GM21381 (cell line): ENCODE data around the gene ENOX1.

ENCODE experiments used
- ATAC-seq: cut with Tn5 transposase; IDR thresholded peaks from one replicate; pipeline ENCODE4 v1.9.1; 2021; ENCODE audit warnings: mild to moderate bottlenecking, moderate library complexity; ENCODE audit not compliant: unreplicated experiment

Gene ENOX1

GRCh38 chr13:43232144-43232872 is 554.5 kb downstream of the ENOX1 start:
- ATAC-seq = no peak

DNA sequence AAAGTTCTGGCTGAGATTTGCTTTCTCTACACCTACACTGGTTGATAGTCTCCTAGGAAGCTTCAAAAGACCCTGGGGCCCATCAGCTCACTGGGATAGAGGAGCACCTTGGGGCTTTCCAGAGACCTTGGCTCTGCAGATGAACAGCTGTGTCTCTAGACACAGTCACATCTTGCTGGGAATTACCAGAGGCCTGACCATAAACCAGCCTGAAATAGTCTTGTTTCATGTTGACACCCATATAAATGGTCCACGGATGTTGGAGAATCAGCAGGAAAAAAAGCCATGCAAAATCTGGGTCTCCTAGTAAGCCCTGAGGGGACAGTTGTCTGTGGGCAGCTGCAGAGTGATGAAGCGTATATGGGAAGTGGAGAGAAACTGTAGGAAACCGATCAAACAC is 555.8 kb downstream of the ENOX1 start:
- ATAC-seq = no peak

- no peak for ATAC-seq
These were observed 557.3 kb downstream of the ENOX1 start for GRCh38 chr13:43229506-43229905.

GRCh38 chr13:43227721-43228120 is 559.1 kb downstream of the ENOX1 start:
- ATAC-seq = no peak

DNA sequence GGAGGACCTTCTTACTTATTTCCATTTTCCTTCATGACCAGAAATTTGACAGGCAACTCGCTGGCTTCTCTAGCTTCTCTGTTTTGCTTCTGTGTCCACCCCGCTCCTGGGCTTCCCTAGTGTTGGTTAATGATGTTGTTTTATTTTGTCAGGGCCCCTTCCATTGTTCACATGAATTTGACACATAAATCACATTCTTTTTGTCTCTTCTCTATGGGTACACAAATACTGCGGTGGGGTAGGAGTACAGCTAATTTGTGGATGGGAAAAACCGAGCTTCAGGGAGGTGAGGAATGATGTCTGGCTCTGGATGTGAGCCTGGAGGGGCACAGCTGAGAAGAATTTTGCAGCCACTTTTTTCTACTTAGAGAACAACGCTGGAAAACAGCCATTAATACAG is 563.6 kb downstream of the ENOX1 start:
- ATAC-seq = no peak

DNA sequence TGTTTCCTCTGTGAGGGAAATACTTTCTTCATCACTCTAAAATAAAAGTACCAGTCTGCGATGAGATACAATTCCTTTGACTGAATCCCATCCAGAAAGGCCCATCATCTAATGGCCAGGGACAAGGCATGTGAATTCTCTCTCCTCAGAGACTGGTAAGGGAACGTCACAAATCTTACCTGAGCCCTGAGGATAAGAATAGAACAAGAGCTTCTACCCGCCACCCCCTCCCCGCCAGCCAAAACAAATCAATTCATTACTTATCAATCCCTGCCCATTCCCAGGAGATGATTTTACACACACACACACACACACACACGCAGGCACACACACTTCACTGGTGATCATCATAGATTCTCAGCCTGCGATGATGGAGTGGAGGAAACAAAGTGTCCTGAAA is 564.7 kb downstream of the ENOX1 start:
- ATAC-seq = no peak

DNA sequence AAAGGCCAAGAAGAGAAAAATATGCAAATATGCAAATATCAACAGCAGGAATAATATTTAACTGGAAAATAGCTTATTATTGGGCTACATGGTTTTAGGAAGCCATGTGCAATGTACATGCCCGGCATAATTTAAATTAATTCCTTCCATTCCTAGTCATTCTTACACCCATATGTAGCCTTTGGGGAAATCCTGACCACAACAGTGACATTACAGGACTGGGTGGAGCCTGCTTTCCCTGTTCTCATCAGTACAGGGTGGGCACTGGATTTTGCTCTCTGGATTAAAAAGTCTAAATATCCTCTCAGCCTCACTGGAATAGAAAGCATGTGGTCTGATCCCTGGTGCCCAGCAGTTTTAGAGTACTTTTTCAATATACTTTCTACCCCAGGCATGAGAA is 565.2 kb downstream of the ENOX1 start:
- ATAC-seq = no peak

- no peak for ATAC-seq
These were observed 565.7 kb downstream of the ENOX1 start for GRCh38 chr13:43220873-43221595.

GRCh38 chr13:43214124-43214523 is 572.6 kb downstream of the ENOX1 start:
- no peak for ATAC-seq

DNA sequence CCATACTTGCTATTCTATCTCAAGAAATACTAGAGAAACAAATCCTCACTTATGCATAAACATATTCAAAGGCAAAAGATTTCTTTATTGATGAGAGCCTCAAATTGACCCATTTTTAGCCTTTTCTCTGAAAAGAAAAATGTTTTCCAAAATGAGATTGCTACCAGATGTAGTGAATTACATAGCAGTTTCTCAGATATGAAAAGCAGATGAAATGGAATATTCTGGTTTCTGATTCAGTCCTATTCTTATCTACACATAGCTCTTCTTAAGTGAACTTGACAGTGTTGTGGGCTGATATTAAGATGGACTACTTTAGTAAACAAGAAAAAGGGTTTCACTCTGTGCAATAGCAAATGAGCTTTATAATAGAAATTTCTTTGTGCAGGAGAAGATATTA is 579.9 kb downstream of the ENOX1 start:
- no peak for ATAC-seq

DNA sequence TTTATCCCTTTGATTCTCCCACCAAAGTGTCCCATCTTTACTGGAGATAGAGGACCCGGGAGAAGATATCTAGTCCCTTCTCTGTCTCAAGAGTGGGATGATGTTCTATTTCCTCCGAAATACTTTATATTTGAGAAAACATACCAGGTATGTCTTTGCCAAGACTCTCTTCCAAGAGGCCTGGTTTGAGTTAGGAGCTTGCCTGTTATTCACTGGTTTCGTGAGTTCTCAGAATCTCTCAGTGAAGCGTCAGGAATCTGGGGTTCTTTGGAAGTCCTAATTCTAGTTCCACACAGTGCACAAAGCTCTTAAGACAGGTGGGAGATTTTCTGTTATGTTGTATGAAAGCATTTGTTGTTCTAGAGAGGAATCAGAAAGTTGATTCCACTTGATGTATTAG is 581.4 kb downstream of the ENOX1 start:
- no peak for ATAC-seq

- ATAC-seq = no peak
These were observed 582.2 kb downstream of the ENOX1 start for GRCh38 chr13:43204591-43204990.

DNA sequence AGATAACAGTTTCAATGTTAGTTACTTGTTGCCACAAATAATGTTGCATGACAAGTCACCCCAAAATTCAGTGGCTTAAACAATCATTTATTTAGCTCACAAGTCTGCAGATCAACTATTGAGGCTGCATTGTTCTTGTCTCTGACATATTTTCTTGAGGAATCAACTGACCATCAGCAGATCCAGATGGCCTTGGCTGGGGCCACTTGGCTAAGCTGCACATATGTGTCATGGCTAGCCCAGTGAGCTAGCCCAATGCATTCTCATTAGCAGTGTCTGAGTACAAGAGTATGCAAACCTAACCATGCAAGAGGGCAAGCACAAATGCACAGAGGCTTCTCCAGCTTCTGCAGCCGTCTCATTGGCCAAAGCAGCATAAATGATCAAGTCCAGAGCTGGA is 583.0 kb downstream of the ENOX1 start:
- ATAC-seq = no peak

DNA sequence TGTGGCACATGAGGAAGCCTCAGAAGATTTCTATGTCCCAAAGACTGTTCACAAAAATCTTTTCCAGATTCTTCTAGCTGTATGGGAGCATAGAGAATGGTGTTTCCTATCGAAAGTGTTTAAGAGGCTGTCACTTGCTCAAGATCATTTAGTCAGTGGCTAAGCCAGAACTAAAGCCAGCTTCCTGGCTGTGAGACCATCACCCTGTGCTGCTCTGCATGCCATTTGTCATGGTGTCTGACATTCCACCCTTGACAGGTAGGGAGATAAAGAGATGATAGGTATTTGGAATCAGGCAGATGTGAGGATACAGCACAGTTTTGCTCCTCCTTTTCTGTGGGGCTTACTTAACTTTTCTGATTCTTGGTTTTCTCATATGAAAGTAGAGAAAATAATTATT is 586.0 kb downstream of the ENOX1 start:
- no peak for ATAC-seq

GRCh38 chr13:43200307-43200706 is 586.5 kb downstream of the ENOX1 start:
- ATAC-seq = no peak

- no peak for ATAC-seq
These were observed 589.9 kb downstream of the ENOX1 start for GRCh38 chr13:43196750-43197370.

GRCh38 chr13:43196086-43196621 is 590.6 kb downstream of the ENOX1 start:
- ATAC-seq = no peak

DNA sequence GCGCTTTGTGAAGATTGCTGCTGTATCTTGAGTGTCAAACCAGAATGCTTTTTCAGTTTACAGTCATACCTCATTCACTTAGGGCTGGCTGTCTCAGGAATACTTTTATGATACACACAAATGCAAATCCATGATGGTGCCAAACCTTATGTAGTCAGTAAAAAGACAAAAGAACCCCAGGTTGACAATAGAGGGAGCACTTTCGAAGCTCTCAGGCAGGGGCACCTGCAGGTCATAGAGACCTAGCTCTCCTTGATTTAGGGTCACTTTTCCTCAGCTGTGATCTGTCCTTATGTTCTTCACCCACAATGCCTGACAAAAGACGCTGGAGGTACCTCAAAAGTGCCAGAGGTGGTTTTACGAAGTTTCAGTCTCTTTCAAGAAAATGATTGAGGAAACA is 591.2 kb downstream of the ENOX1 start:
- ATAC-seq = no peak

GRCh38 chr13:43195112-43195511 is 591.7 kb downstream of the ENOX1 start:
- no peak for ATAC-seq

DNA sequence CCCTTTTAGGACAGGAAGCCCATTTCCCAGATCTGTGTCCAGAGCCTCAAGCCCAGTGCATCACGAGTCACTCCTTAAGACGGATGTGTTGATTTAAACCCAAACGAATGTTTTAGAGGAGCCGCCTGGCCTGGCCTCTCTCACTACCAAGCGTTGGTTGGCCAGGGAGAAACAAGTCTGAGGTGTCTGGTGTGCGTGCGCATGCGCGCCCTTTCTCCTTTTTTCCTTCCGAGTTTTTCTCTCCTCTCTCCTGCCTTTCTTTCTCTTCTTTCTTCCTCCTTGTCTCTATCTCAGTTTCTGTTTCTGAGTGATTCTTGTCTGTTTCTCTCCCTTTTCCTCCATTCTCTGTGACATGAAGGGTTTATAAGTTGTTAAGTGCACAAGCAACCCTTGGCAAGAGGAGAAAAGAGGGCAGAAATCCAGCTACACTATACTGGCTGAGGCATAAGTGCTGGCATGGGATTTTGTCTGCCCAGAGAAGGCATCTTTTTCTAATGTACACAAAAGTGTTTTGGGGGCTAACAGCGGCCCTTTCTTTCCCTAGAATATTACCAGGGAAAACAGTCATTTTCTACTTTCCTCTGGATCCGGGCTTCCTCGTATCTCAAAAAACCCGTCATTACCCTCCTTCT is 592.9 kb downstream of the ENOX1 start:
- no peak for ATAC-seq

- ATAC-seq = no peak
These were observed 595.2 kb downstream of the ENOX1 start for GRCh38 chr13:43191546-43191945.
